ENCODE measurements around the gene FLAD1.
A peak's percentile ranks its signal among the peaks of the same experiment; 100 is the strongest.
"Not testable (repeated sequence)": the region's sequence is repeated elsewhere in the genome, so short reads cannot be mapped to it uniquely, and the experiment has no call there.

The FLAD1 gene

GRCh38 chr1:154970631-154971340 lies 12.4 kb upstream of the FLAD1 start, which contains the start of gene SHC1:
Gene SHC1, minus strand, starts transcription at chr1:154970747. Its CDS starts 221 bp downstream, at chr1:154970526.
- DNase-seq, result no peak

GRCh38 chr1:154971341-154971998 lies 11.7 kb upstream of the FLAD1 start:
- DNase-seq, result no peak

GRCh38 chr1:154972213-154972516 lies 11.0 kb upstream of the FLAD1 start:
- no peak for DNase-seq

- no peak for DNase-seq
Measured at GRCh38 chr1:154972517-154973343, 10.4 kb upstream of the FLAD1 start.

DNA sequence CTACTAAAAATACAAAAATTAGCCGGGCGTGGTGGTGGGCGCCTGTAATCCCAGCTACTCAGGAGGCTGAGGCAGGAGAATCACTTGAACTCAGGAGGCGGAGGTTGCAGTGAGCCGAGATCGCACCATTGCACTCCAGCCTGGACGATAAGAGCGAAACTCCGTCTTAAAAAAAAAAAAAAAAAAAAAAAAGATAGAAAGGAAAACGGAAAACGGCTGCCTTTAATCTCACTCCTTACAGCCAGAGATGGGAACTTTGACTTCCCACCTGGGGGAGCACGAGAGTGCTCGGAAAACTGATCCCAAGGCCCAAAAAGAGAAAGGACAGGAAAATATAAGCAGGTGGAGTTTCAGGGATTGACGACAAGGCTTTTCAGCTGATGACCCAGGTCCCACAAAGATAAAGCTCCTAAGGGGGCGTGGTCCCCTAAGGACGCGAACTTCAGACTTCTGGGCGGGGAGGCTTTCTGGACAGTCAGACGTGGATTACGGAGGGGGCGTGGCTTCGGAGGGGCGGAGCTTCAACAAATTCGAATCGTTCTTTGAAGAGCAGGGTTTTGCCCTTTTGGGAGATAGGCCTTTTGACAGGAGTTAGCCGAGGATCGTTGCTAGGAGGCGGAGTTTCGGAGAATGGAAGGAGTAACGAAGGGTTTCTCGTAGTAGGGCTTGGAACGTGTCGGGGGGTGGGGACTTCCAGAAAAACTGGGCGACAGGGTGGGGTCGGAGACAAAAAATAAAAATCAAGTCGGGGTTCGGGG lies 9.6 kb upstream of the FLAD1 start:
- peak; percentile 75 for DNase-seq

DNA sequence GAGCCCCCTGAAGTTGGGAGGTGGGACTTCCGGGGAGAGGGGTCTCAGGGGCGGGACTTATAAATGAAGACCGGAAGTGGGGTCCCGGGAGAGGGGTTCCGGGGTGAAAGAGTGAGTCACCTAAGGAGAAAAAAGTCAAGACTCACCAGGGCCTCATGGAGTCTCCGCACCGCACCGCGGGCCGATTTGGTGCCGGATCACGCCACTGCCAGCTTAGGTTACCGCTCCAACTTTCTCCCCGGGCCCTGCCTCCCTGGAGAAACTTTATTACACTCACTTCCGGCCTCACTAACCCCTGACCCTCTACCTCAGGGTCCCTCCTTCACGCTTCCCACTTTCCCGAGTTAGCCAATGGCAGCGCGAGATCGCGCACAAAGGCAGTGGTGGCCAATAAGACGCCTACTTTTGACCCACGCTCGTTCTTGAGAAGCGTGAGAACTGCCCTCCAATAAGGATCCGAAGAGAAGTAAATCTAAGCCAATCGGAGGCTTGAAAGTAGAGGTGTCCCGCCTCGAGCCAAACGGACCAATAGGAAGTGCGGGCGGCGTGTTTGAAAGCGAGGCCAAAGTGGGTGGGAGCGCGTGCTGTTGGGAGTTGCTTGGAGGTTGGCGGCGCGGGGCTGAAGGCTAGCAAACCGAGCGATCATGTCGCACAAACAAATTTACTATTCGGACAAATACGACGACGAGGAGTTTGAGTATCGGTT lies 8.9 kb upstream of the FLAD1 start, which contains the start of gene CKS1B:
TSS of gene CKS1B (plus strand) at position 580 of the 706 bp plus-strand sequence. CDS start at position 645, 65 bp downstream.
- DNase-seq, result peak; percentile 99

GRCh38 chr1:154974808-154975408 lies 8.2 kb upstream of the FLAD1 start:
- DNase-seq, result peak; percentile 93

DNA sequence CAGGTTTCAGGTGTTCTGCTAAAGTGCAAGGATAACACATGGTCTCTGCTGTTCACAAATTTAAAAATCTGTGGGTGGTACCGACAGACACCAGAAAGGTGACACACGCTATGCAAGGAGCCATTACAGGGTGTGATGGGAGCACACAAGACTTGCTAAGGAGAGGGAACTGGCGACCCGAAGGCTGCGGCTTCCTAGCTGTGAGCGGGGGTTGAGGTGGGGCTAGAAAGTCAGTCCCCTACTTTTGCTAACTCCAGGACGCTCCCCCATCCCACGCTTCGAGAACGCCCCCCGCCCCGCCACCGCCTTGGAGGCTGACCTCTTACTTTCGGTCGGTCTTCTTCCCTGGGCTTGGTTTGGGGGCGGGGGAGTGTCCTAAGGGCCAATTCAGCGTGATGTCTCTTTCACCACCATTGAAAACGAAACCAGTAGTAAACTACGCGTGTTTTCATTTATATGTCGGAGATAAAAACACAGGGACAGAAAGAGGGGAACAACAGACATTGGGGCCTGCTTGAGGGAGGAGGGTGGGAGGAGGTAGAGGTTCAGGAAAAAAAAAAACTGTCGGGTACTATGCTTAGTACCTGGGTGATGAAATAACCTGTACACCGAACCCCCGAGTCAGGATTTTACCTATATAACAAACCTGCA lies 7.6 kb upstream of the FLAD1 start:
- DNase-seq, result no peak

- DNase-seq, result not testable (repeated sequence)
Measured at GRCh38 chr1:154977762-154978161, 5.4 kb upstream of the FLAD1 start.

DNA sequence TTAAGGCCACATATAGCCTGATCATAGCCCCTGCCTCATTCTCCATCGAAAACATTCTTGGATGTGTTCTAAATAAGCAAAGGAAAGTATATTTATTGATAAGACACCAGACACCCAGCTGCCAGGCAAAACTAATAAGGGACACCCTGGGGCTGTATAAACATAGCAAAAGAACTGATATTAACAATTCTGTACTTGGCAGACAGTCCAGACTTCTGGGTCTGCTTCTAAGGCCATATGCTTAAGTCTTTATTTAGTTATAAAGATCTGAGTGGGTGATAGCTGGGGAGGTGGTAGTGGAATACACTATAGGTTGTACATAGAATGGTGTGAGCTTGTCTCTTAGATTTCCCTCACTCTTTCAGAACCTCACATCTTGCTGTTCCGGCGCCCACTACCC lies 4.8 kb upstream of the FLAD1 start:
- no peak for DNase-seq

GRCh38 chr1:154982341-154982740 lies 803 bp upstream of the FLAD1 start:
- no peak for DNase-seq

DNA sequence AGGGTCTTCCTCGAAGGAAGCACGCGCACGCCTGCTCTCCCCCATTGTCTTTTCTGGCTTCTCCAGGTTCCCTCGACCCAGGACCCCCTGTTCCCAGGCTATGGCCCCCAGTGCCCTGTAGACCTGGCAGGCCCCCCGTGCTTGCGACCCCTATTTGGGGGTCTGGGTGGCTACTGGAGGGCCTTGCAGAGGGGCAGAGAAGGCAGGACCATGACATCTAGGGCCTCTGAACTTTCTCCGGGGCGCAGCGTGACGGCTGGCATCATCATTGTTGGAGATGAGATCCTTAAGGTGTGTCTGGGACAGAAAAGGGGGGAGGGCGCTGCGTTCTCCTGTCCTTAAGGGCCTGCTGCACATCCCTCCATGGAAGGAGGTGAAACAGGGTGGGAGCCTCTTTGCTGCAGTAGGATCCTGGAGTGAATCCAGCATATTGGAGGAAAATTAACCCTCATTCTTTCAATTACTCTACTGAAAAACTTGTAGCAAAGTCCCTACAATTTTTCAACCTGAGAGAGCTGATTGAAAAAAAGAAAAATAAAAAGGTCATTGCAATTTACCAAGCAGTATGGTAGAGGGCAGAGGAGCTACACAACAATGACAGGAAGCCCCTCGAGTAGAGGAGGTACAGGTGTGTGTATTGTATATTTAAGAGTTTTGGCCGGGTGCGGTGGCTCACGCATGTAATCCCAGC lies 777 bp downstream of the FLAD1 start:
- no peak for DNase-seq

- not testable (repeated sequence) for DNase-seq
Measured at GRCh38 chr1:154986736-154987135, 3.6 kb downstream of the FLAD1 start.

- DNase-seq, result no peak
Measured at GRCh38 chr1:154987326-154987725, 4.2 kb downstream of the FLAD1 start.

DNA sequence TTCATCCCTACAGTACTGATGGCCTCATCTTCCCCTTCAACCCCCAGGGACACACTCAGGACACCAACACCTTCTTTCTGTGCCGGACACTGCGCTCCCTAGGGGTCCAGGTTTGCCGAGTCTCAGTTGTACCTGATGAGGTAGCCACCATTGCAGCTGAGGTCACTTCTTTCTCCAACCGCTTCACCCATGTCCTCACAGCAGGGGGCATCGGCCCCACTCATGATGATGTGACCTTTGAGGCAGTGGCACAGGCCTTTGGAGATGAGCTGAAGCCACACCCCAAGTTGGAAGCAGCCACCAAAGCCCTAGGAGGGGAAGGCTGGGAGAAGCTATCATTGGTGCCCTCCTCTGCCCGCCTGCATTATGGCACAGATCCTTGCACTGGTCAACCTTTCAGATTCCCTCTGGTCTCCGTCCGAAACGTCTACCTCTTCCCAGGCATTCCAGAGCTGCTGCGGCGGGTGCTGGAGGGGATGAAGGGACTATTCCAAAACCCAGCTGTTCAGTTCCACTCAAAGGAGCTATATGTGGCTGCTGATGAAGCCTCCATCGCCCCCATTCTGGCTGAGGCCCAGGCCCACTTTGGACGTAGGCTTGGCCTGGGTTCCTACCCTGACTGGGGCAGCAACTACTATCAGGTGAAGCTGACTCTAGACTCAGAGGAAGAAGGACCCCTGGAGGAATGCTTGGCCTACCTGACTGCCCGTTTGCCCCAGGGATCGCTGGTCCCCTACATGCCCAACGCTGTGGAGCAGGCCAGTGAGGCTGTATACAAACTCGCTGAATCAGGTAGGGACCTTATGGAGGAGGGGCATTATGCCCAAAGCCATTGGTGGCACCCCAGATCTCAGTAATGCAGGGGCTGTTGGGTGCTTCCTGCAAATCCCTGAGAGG lies 5.2 kb downstream of the FLAD1 start:
- DNase-seq, result no peak

DNA sequence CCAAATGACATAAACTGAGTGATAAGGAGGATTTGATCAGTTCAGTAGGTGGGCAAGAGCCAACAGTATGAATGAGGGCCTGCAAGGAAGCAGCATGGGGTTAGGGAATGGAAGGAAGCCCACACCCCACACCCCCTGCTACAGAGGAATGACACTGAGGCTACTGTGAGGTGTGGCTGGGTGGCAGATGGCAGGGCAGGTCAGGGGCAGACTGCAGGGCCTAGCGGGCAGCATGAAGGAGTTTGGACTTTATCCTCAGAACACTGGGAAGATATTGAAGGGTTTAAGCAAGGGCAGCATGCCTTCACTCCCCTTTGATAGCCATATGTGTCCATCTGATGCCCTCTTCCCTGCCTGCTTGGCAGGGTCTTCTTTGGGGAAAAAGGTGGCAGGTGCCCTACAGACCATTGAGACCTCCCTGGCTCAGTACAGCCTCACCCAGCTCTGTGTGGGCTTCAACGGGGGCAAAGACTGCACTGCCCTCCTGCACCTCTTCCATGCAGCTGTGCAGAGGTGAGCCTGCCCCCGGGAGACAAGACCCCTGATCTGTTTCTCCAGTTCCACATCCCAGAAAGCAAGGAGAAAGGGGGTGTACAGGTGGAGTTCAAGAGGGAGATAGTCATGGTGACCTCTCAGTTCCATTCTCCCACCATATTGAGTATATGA lies 6.2 kb downstream of the FLAD1 start:
- no peak for DNase-seq

DNA sequence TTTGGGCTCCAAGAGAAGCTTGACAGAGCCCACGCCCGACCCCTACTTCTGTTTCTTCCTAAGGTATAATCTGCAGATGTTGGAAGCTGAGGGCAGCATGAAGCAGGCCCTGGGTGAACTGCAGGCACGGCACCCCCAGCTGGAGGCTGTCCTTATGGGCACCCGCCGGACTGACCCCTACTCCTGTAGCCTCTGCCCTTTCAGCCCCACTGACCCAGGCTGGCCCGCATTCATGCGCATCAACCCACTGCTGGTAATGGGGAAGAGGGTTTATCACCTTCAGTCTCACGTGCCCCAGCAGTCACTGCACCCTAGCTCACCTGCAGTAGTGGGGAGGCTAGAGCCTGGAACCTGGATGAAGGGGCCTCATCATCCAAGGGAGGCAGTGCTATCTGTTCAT lies 7.1 kb downstream of the FLAD1 start:
- no peak for DNase-seq

DNA sequence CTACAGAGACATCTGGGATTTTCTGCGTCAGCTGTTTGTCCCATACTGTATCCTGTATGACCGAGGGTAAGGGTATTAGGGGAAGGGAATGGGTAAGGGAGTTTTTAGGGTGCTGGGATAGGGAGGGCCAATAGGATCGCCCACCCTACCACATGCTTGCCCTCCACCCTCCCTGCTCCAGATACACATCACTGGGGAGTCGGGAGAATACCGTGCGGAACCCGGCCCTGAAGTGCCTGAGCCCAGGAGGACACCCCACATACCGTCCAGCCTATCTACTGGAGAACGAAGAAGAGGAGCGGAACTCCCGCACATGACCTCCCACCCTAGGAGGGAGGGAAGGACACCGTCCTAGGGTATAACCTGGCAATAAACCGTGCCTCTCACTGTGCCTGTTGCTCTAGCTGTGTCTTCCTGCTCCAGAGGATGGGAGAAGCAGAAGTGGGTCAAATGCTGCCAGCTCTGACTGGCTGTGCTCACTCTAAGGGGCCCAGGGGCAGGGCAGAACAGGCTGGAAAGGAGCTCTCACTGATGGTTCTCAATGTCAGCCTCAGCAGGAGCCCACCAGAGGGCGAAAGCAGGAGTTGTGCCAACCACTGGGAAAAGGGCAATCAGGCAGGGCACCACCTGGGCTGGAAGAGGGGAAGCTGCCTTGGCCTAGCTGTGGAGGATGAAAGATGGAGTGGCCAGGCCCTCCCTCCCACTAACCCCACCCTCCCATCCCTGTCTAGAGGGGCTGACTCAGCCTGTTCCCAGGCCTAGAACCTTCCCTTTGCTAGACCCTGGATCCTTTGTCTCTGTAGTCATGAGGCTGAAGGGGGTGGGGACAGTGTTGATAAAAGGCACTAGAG lies 9.8 kb downstream of the FLAD1 start:
- DNase-seq, result no peak

Measured in NCI-H1417 treated with DMSO at 0.1 percent for 48 hours (cell line).